SH-SY5Y (cell line): ENCODE measurements around the gene GCDH.

Source experiments
- GATA2 ChIP-seq: IDR thresholded peaks from 2 replicates; pipeline ENCODE4 v1.6.1; 2011; ENCODE audit warnings: mild to moderate bottlenecking, low read depth, low read length
- GATA3 ChIP-seq: IDR thresholded peaks from 2 replicates; pipeline ENCODE4 v1.6.1; 2011; ENCODE audit warnings: low read depth, mild to moderate bottlenecking, low read length, moderate library complexity

- peak; percentile 55; the same call in 1 of the 2 replicates for TF ChIP-seq GATA2
- TF ChIP-seq GATA3, result no peak
Measured at GRCh38 chr19:12945479-12946091, 54.6 kb downstream of the GCDH start, which contains the start of gene RAD23A.
